Retinal pigment epithelial cell (primary cell): Measurements from ENCODE around the gene LZTR1.
"Not testable (repeated sequence)": the region's sequence is repeated elsewhere in the genome, so short reads cannot be mapped to it uniquely, and the experiment has no call there.

ENCODE experiments used
- DNase-seq: peaks from one replicate; pipeline ENCODE4 v3.0.0-alpha.2; 2010; ENCODE audit warnings: low read depth
- H3K4me3 ChIP-seq: 2 replicates; pipeline ENCODE4 v1.5.1; 2011; ENCODE audit warnings: mild to moderate bottlenecking, low read length, control low read depth, moderate library complexity
- TF ChIP-seq, protein P1 (sequence below): conservative IDR thresholded peaks from 2 replicates; pipeline ENCODE4 v1.5.1; 2011; ENCODE audit warnings: low read depth, low read length, control low read depth, inconsistent platforms

LZTR1 gene

DNA sequence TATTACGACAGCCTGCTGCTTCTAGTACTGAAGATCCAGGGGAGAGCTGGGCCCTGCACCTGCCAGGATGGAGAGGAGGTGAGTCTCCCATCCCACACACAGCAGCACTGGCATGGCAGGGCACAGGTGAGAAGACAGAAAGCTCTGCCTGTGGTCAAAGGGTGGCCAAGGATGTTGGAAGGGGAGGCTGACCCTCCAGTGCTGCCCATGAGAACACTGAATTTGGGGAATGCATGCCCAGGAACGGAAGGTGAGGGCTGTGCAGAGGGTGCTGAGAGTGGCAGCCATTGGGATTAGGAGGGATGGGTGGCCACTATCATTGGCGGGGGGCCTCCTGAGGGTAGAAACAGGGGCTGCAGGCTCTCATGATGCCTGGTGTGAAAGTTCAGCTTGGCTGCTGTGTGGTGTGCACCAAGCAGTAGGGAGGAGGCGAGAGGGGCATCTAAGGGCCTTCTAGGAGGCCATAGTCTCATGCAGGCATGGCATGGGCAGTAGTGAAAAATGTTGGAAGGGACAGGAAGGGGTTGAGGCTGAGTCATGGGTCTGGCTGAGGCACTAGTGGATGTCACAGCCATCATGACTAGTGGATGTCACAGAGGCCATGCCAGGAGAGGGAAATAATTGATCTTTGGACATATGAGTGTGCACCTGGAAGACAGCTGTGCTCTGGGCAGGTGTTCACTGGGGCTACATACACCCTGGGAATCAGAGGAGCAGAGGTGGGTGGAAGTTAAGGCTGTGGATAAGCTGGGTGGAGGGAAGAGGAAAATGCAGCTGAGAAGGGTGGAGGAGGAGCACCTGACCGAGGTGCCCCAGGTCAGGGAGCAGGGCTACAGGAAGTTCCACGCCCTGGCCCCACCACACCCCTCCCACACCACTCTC is 61.1 kb downstream of the LZTR1 start:
- TF ChIP-seq, protein P1, sequence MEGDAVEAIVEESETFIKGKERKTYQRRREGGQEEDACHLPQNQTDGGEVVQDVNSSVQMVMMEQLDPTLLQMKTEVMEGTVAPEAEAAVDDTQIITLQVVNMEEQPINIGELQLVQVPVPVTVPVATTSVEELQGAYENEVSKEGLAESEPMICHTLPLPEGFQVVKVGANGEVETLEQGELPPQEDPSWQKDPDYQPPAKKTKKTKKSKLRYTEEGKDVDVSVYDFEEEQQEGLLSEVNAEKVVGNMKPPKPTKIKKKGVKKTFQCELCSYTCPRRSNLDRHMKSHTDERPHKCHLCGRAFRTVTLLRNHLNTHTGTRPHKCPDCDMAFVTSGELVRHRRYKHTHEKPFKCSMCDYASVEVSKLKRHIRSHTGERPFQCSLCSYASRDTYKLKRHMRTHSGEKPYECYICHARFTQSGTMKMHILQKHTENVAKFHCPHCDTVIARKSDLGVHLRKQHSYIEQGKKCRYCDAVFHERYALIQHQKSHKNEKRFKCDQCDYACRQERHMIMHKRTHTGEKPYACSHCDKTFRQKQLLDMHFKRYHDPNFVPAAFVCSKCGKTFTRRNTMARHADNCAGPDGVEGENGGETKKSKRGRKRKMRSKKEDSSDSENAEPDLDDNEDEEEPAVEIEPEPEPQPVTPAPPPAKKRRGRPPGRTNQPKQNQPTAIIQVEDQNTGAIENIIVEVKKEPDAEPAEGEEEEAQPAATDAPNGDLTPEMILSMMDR = no peak
- DNase-seq = no peak
- H3K4me3 ChIP-seq = no peak overlapping the region

- no peak for DNase-seq
- no peak overlapping the region for H3K4me3 ChIP-seq
- TF ChIP-seq, protein P1 = no peak
These were observed 61.9 kb downstream of the LZTR1 start for GRCh38 chr22:21043860-21044535.

GRCh38 chr22:21044931-21045584 is 63.0 kb downstream of the LZTR1 start:
- no peak for DNase-seq

DNA sequence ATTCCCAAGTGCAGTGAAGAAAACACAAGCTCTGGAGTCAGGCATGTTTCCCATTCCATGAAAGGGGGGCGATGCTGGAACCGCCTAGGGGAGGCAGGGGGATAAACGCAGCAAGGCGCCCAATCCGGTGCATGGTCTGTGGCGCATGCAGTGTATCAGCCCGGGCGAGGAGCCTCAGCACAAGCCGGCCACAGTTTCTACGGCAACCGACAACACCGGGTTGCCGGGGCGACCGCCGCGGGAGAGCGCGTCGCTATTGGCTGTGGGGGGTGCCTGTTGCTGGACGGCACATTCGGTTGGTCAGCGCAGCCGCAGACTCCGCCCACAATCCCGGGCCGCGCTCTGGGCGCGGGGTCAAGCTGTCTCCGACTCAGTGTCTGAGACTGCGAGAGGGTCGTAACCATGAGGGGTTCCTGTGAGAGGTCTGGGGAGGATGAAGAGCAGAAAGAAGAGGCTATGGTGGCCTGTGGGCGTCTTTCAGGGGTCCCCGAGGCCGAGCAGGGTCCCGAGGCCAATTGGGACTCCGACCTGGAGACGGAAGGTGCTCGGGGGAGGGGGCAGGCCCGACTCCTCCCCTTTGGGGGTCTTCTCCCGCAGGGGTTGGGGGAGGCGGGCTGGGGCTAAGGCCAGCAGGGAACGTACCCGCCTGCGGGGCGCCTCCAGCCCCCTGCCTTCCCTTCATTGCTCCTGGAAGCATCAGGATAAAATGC is 63.6 kb downstream of the LZTR1 start, which contains the start of gene LRRC74B:
Gene LRRC74B (plus strand): TSS at position 362 of the 710 bp plus-strand sequence. CDS start 41 bp downstream, at position 403.
- peak; percentile 66 for DNase-seq
- H3K4me3 ChIP-seq = peak within 1 kb of the TSS; percentile 77
- TF ChIP-seq, protein P1 = no peak

More at GRCh38 chr22:21044931-21045584, 63.0 kb downstream of the LZTR1 start:
- H3K4me3 ChIP-seq = peak overlapping the region; percentile 77
- TF ChIP-seq, protein P1 = no peak

GRCh38 chr22:21047035-21047661 is 65.1 kb downstream of the LZTR1 start:
- DNase-seq = no peak
- no peak overlapping the region for H3K4me3 ChIP-seq
- TF ChIP-seq, protein P1 = no peak

GRCh38 chr22:21047730-21048129 is 65.6 kb downstream of the LZTR1 start:
- DNase-seq = no peak
- TF ChIP-seq, protein P1 = no peak

GRCh38 chr22:21048448-21048847 is 66.4 kb downstream of the LZTR1 start:
- DNase-seq, H3K4me3 ChIP-seq: not testable (repeated sequence)

More at GRCh38 chr22:21047730-21048129, 65.6 kb downstream of the LZTR1 start:
- H3K4me3 ChIP-seq = no peak overlapping the region
